ENCODE data around the gene DDX20.

- no peak for TF ChIP-seq POLR2A (IDR thresholded peaks at IDR 0.05)
- TF ChIP-seq CTCF (IDR thresholded peaks at IDR 0.05 in 4 of 5, conservative IDR thresholded peaks at IDR 0.05 in 1 of 5) = no peak
Observed at GRCh38 chr1:111792249-111792648, 36.5 kb downstream of the DDX20 start.
